Stimulated activated CD4-positive, alpha-beta T cell treated with anti-CD3 and anti-CD28 coated beads, TNF-alpha, amount 100 ng/mL, for 1 hour (primary cell): Measurements from ENCODE around the gene IGSF21.

ENCODE experiments used
- DNase-seq, 3 donors: peaks; one replicate each; pipeline ENCODE4 v3.0.0-alpha.2; 2020; ENCODE audit warnings: low read depth in 3 of 3, low spot score in 1 of 3

Gene IGSF21

GRCh38 chr1:18204575-18204974, 97.0 kb downstream of the IGSF21 start:
- no peak for DNase-seq

GRCh38 chr1:18205319-18205718, 97.7 kb downstream of the IGSF21 start:
- no peak for DNase-seq

GRCh38 chr1:18211764-18212163, 104.2 kb downstream of the IGSF21 start:
- no peak for DNase-seq

- no peak for DNase-seq
Measured at GRCh38 chr1:18217398-18218043, 109.9 kb downstream of the IGSF21 start.

- DNase-seq = no peak
Measured at GRCh38 chr1:18229625-18230024, 122.0 kb downstream of the IGSF21 start.

- no peak for DNase-seq
Measured at GRCh38 chr1:18230321-18230720, 122.7 kb downstream of the IGSF21 start.

- DNase-seq = no peak
Measured at GRCh38 chr1:18230840-18231239, 123.2 kb downstream of the IGSF21 start.

GRCh38 chr1:18232052-18232451, 124.5 kb downstream of the IGSF21 start:
- DNase-seq = no peak

GRCh38 chr1:18233176-18233864, 125.7 kb downstream of the IGSF21 start:
- no peak for DNase-seq

- no peak for DNase-seq
Measured at GRCh38 chr1:18234790-18235242, 127.2 kb downstream of the IGSF21 start.

- no peak for DNase-seq
Measured at GRCh38 chr1:18237371-18237770, 129.8 kb downstream of the IGSF21 start.

- no peak for DNase-seq
Measured at GRCh38 chr1:18238190-18238589, 130.6 kb downstream of the IGSF21 start.

- DNase-seq = no peak
Measured at GRCh38 chr1:18239671-18240070, 132.1 kb downstream of the IGSF21 start.

GRCh38 chr1:18240906-18241305, 133.3 kb downstream of the IGSF21 start:
- no peak for DNase-seq

GRCh38 chr1:18241891-18242290, 134.3 kb downstream of the IGSF21 start:
- DNase-seq = no peak

GRCh38 chr1:18243503-18244175, 136.0 kb downstream of the IGSF21 start:
- no peak for DNase-seq

GRCh38 chr1:18244762-18245161, 137.2 kb downstream of the IGSF21 start:
- no peak for DNase-seq

GRCh38 chr1:18245647-18246046, 138.0 kb downstream of the IGSF21 start:
- DNase-seq = no peak

GRCh38 chr1:18246543-18246942, 138.9 kb downstream of the IGSF21 start:
- DNase-seq = no peak

GRCh38 chr1:18247151-18247550, 139.6 kb downstream of the IGSF21 start:
- no peak for DNase-seq

GRCh38 chr1:18249631-18250030, 142.0 kb downstream of the IGSF21 start:
- DNase-seq = no peak

- DNase-seq = no peak
Measured at GRCh38 chr1:18253093-18253492, 145.5 kb downstream of the IGSF21 start.
